Measurements from ENCODE around the gene CHORDC1.

CHORDC1 gene

DNA sequence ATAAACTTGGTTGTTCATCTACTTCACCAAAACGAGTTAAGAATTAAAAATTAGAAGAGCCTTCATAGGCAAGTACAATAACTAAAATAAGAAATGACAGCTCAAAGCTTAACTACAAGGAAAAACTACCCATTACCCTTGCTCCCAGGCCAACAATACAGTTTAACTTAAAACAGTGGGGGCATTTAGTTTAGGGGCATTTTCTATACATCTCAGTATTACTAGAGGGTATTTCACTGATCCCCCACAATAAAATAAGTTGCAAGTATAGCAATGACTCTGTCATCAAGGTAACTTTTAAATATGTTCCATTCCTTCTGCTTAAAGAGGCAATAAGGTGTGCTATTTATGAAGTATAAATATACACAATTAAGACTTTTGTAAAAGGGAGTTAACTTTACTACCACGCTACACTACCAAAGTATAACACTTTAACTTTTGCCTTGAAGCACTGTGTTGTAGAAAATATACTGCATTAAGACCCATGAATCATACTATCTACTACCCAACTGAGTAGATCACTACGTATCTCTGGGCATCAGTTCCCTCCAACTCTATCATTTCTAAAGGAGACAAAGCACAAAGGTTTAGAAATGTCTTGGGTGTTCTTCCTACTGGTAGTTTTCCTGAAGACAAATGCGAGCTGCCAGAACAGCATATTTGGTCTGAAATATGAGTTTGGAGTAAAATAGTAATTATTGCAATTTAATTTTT, 29.8 kb downstream of the CHORDC1 start:
- TF ChIP-seq, protein P1, sequence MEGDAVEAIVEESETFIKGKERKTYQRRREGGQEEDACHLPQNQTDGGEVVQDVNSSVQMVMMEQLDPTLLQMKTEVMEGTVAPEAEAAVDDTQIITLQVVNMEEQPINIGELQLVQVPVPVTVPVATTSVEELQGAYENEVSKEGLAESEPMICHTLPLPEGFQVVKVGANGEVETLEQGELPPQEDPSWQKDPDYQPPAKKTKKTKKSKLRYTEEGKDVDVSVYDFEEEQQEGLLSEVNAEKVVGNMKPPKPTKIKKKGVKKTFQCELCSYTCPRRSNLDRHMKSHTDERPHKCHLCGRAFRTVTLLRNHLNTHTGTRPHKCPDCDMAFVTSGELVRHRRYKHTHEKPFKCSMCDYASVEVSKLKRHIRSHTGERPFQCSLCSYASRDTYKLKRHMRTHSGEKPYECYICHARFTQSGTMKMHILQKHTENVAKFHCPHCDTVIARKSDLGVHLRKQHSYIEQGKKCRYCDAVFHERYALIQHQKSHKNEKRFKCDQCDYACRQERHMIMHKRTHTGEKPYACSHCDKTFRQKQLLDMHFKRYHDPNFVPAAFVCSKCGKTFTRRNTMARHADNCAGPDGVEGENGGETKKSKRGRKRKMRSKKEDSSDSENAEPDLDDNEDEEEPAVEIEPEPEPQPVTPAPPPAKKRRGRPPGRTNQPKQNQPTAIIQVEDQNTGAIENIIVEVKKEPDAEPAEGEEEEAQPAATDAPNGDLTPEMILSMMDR (conservative IDR thresholded peaks at IDR 0.05): no peak

DNA sequence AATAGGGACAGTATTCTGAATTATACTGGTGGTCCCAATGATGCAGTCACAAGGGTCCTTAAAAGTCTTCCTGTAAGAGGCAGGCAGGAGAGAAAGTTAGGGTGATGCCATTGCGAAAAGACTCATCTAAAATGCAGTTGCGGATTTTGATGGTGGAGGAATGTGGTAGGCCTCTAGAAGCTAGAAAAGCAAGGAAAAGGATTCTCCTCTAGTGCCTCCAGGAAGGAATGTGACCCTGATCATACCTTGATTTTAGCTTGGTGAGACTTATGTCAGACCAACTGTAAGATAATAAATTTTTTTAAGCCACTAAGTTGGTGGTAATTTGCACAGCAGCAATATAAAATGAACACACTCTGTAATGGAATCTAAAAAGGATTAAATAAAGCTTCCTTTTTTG, 33.8 kb downstream of the CHORDC1 start:
- TF ChIP-seq, protein P1 (conservative IDR thresholded peaks at IDR 0.05): no peak
- peak overlapping the region; percentile 59 for H3K27ac ChIP-seq

More for the DNA sequence above, 29.8 kb downstream of the CHORDC1 start:
- H3K27ac ChIP-seq: peak overlapping the region; percentile 59; the same call in 1 of the 2 replicates

DNA sequence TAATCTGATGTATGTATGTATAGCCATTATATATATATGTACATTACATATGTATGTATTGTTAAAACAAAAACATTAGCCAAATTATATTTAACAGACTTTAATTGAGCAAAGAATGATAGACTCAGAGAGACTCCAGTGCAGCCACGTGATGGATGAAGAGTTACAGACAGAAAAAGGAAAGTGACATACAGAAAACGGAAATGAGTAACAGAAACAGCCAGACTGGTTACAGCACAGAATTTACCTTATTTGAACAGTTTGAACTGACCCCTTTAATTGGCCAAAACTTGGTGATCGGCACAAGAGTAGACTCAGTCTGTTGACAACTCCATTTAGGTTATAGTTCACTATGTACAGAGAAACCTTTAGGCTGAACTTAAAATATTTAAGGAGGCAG, 35.0 kb downstream of the CHORDC1 start:
- TF ChIP-seq, protein P1 (conservative IDR thresholded peaks at IDR 0.05): no peak
- H3K27ac ChIP-seq: peak overlapping the region; percentile 59; the same call in 1 of the 2 replicates

DNA sequence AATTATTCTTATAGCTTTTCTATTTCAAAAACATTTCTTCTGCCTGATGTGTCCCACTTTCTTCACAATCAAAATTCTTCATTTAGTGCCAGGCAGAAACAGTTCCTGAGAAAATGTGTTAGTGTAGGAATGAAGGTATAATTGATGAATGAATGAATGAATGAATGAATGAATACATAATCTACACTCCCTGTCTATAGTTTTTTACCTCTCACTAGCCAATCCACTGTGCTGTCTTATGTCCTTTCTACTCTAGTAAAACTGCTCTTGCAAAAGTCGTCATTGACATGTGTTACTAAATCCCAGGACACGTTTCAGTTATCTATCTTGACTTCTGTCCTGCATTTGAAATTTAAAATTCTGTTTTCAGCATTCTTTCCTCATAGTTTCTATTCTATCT, 42.9 kb downstream of the CHORDC1 start:
- TF ChIP-seq, protein P1 (conservative IDR thresholded peaks at IDR 0.05): no peak
- no peak overlapping the region for H3K27ac ChIP-seq

DNA sequence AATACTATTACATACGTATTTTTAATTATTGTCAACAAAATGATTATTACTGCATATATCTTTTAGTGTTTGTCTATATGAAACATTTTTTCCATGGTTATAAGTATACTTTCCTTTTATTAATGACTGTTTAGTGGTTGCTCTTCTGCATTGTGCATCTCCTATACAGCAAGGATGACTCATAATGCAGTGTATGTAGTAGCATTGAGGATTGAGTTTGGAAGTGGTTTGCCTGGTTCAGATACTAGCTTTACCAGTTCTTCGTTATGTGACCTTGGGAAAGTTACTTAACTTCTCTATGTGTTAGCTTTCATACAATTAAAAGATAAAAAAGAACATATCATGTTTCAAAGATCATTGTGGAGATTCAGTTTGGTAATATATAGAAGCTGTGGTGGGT, 44.1 kb downstream of the CHORDC1 start:
- TF ChIP-seq, protein P1 (conservative IDR thresholded peaks at IDR 0.05): no peak
- H3K27ac ChIP-seq: peak overlapping the region; percentile 4; the same call in 1 of the 2 replicates

DNA sequence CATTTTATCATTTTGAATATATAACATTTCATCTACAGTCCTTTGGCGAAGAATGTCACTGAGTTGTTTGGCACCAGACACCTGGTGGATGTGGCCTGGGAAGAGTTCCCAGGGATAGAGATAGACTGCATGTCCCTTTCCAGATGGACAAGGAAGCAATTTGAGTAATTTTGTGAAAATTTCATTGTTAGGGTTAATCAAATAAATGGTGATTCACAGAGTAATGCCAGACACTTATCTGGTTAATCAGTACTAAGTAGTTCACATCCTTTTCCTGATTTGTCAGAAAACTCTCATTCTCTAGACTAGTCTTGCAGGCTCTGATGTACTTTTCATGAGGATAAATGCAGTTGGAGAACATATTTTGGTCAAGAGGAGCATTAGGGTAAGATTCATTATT, 46.8 kb downstream of the CHORDC1 start:
- H3K27ac ChIP-seq: peak overlapping the region; percentile 7; the same call in 1 of the 2 replicates
- TF ChIP-seq, protein P1 (conservative IDR thresholded peaks at IDR 0.05): no peak

DNA sequence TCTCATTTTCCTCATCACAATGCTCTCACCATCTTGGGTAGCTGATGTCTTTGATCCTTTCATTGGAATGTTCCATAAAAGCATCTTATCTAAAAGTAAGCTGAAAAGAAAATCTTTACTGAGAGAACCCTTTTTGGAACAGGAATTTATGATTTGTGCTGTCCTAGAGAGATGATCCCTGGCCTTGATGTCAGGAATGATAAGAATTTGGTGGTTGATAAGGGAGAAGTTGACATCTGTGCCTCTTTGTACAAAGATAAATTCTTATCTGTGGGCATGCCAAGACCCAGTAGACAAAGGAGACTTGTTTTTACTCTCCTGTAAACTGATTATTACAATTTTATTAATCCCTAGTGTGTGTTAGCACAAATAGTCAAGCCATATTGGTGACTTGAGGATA, 51.5 kb downstream of the CHORDC1 start:
- TF ChIP-seq, protein P1 (conservative IDR thresholded peaks at IDR 0.05): no peak
- peak overlapping the region; percentile 53 for H3K27ac ChIP-seq

Data from VCaP (cell line).